GM19043 (cell line): ENCODE results near the gene DISP2.

Source experiments
- ATAC-seq: cut with Tn5 transposase; IDR thresholded peaks from one replicate; pipeline ENCODE4 v1.9.1; 2021; ENCODE audit warnings: low read depth; ENCODE audit not compliant: unreplicated experiment

Gene DISP2, protein sequence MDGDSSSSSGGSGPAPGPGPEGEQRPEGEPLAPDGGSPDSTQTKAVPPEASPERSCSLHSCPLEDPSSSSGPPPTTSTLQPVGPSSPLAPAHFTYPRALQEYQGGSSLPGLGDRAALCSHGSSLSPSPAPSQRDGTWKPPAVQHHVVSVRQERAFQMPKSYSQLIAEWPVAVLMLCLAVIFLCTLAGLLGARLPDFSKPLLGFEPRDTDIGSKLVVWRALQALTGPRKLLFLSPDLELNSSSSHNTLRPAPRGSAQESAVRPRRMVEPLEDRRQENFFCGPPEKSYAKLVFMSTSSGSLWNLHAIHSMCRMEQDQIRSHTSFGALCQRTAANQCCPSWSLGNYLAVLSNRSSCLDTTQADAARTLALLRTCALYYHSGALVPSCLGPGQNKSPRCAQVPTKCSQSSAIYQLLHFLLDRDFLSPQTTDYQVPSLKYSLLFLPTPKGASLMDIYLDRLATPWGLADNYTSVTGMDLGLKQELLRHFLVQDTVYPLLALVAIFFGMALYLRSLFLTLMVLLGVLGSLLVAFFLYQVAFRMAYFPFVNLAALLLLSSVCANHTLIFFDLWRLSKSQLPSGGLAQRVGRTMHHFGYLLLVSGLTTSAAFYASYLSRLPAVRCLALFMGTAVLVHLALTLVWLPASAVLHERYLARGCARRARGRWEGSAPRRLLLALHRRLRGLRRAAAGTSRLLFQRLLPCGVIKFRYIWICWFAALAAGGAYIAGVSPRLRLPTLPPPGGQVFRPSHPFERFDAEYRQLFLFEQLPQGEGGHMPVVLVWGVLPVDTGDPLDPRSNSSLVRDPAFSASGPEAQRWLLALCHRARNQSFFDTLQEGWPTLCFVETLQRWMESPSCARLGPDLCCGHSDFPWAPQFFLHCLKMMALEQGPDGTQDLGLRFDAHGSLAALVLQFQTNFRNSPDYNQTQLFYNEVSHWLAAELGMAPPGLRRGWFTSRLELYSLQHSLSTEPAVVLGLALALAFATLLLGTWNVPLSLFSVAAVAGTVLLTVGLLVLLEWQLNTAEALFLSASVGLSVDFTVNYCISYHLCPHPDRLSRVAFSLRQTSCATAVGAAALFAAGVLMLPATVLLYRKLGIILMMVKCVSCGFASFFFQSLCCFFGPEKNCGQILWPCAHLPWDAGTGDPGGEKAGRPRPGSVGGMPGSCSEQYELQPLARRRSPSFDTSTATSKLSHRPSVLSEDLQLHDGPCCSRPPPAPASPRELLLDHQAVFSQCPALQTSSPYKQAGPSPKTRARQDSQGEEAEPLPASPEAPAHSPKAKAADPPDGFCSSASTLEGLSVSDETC (N-terminal part only)

DNA sequence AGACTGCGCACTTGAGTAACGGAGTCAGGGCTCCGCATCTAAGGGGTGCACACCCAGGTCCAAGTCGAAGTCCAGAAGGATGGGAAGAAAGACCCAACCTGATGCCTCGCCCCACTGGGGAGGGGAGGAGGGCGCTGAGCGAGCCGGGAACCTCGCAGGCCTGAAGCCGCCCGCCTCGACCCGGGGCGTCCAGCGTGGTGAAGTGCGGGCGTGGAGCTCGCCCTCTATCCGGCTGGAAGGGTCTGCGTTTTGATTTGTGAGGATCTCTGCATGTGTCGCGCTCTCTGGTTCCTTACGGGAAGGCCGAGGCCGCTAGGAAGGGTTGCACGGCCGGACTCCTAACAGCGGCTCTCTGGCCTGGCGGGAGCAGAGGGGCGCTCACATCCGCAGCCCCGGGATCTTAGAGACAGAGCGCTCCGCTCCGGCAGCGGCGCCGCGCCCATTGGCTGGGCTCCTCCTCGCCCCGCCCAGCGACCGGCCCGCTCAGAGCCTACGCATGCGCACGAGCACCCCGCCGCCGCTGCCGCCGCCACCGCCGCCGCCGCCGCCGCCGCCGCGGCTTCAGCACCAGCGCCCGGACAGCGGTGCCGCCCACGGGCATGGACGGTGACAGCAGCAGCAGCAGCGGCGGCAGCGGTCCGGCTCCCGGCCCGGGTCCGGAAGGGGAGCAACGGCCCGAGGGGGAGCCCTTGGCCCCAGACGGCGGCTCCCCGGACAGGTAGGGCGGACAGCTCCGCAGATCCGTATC is at the start of gene DISP2:
DISP2 (plus strand) TSS at position 497 of the 748 bp plus-strand sequence; CDS start at position 600, 103 bp downstream.
- ATAC-seq = no peak

DNA sequence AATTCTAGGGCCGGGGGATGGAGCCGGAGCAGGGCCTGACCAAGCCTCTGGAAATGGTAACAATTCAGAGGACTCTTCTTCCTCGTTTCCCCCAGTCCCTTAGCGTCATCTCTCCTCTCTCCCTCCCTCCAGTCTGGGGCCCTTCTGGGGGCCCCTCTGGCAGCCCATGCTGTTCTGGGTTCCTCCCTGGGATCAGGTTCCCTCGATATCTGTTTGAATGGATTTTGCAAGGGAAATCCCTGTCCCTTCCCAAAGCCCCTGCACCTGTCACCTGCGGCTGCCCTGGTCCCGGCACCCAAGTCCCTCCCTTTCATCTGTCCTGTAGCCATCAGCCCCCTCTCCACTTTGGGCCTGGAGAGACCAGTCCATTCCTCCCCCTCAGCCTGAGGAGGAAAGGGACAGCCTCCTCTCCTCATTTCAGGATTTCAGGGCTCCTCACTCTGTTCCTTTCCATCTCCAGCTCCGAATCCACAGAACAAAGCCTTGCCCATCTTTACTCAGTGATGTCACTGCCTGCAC is 48.6 kb upstream of the DISP2 start:
- no peak for ATAC-seq

DNA sequence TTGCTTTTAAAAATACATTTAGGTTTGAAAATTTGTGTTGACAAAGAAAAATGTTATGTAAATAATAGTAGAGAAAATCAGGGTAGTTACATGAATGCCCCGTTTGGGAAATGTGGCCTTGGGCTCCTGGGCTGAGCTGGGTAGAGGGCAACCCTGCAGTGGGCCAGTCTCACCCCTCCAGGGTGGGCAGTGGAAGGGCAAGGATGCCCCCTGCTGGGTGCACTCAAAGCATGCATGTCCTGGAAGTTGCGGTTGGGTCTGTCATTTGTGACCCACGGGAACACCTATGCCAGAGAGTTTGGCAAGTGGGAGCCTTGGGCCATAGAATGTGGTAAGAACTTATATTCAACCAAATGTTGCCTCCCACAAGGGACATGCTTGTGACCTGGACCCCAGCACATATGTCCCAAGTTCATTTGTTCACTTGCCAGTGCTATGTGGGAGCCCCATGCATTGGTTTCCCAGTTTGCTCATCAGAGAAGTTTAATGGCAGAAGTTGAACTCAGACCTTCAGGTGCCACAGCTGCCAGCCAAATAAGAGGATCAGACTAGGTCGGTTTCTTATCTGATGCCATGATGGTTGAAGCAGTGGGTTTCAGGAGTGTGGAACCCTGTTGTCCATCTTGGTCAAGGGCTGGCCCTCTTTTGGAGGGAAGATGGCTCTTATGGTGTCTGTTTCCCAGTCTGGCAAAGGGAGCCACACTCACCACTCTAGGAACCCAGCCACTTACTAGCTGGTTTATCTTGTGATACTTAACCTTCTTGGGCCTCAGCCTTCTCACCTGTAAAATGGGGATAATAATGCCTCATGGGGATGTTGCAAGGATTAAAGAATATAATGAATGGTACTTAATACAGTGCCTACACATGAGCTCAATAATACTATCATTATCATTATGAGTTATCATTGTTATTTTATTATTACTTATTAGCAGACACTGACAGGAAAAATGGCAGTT is 47.7 kb upstream of the DISP2 start:
- ATAC-seq = no peak

DNA sequence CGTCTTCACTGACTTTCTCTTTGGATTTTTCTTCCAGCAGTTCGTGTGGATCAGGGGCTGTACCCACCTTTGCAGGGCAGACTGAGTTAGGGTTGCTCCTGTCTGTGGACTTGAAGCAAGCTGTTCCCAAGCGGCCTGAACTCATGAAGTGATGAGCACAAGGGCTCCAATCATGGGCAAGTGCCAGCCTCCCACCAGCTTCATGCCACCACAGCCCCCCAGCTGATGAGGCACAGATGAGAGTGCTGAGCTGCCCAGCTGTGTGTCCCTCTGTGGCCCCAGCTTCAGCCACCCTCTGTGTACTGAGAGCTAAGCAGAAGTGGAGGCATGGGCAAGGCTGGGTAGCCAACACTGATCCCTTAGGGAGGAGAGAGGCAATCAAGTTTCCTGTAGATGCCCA is 47.0 kb upstream of the DISP2 start:
- no peak for ATAC-seq

DNA sequence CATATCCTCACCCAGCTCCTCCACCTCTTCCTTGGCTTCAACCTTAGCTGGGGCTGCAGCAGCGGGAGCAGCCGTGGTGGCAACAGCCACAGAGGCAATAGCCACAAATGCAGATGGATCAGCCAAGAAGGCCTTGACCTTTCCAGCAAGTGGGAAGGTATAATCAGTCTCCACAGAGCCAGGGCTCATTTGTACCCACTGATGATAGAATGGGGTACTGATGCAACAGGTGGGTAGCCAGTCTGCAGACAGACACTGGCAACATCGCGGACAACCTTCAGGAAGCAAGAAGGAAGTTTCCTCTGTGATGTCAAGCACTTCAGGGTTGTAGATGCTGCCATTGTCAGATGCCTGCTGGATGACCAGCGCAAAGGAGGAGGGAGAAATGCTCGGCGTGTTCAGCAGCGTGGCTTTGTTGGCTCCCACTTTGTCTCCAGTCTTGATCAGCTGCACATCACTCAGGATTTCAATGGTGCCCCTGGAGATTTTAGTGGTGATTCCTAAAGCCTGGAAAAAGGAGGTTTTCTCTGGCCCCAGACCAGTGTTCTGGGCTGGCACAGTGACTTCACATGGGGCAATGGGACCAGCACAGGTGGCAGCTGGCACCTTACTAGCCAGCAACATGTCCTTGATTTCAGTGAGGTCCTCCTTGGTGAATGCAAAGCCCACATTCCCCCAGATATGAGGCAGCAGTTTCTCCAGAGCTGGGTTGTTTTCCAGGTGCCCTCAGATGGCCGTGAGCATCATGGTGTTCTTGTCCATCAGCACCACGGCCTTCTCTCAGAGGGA is 45.5 kb upstream of the DISP2 start:
- no peak for ATAC-seq

DNA sequence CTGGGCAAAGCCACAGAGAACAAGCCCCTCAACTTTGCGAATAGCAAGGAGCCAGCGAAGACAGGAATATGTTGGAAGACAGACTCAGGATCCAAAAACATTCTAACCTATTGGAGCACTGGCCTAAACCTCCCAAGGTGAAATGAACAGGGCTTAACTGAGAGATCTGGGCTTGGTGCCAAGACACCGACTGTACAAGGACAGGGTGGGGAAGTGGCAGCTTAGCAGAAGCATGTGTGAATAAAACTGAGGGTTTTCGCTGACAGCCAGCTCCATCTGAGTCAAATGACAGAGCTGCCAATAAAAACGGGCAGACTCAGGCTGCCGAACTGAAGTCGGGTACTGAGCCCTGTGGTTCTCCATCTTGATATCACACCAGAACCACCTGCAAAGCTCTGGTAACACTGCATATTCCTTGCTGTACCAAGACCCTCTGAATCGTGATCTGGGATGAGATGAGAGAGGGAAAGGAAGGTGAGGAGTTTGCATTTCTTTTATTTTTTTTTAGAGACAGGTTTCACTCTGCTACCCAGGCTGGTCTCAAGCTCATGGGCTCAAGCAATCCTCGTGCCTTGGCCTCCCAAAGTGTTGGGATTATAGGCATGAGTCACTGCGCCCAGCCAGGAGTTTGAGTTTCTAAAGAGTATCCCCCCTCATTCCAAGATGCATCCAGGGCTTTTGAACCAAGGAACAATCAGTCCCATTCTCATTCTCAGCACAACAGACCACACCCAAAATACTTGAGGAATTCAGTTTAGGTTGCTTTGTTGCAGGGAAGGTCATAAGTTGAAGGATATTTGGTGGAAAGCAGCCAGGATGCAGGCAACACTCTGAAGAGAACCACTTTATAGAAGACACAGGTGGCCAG is 44.3 kb upstream of the DISP2 start:
- ATAC-seq = no peak

DNA sequence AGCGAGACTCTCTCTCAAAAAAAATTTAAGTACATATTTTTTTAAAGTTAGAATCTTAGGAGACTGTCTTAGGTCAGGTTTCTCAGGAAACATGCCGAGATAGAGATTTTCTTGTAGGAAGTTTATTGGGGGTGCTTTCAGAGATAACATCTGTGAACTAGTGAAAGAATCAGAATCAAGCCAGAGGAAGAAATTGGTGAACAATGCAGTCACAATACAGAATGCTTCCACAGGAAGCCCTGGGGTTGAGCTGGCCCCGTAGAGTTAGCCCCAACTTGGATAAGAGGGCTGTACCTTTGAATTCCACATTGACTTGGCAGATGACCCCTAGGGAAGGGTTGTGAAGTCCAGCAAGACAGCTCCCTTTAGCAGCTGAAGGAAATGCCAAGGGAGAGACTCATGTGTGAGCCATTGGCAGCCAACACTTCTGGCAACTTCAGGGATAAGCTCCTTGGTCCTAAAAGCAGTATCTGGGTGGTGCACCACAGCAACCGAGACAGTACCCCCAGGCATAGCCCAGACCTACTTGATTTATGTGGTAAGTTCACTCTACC is 43.2 kb upstream of the DISP2 start:
- ATAC-seq = no peak

DNA sequence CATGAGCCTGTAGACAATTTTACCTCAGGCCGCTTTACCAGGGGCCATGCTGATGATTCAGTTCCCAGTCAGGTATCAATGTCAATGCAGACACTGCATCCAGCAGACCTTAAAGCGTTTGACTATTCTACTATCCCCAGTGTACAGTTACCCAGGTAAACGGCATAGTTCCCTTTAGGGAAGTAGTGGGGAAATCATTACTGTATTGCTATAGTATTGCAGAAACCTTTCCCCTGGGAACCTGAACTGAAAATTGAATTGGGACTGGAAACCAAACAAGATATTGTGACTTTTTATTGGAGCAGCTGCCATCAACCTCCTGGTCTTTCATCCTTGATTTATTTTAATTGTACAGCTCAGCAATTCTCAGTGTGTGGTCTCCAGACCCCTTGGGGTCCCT is 41.1 kb upstream of the DISP2 start:
- no peak for ATAC-seq

DNA sequence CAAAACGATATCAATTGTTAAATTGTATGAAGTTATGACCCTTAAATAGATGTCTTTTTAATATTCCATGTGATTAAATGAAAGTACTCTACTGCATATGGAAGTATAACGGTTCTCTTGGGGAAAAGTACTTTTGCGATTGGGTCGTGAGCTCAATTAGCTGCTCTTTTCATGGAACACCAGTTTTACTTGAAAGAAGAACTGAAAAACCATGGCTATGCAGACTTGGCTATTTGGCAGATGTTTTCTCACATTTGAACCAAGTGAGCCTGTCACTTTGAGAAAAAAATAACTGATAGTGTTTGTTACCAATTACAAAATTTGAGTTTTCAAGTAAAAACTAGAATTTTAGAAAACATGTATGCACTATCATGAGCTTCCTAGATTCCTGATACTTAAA is 40.4 kb upstream of the DISP2 start:
- ATAC-seq = no peak

DNA sequence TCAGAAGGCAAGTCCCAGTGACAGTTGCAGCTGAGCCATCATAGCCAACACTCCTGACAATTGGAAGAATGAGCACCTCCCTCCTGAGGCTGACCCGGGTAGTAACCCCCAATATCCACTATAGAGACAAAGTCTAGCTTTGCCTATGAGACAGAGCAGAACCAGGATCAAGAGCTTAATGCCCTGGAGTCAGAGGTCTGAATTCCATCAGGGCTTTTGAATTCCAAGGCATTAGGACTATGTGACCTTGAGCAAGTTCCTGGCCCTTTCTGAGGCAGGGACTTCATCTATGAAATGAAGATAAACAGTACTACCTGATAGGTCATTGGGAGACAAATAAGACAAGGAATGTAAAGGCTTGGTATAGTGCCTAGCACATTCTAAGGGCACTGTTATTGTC is 37.6 kb upstream of the DISP2 start:
- ATAC-seq = no peak

DNA sequence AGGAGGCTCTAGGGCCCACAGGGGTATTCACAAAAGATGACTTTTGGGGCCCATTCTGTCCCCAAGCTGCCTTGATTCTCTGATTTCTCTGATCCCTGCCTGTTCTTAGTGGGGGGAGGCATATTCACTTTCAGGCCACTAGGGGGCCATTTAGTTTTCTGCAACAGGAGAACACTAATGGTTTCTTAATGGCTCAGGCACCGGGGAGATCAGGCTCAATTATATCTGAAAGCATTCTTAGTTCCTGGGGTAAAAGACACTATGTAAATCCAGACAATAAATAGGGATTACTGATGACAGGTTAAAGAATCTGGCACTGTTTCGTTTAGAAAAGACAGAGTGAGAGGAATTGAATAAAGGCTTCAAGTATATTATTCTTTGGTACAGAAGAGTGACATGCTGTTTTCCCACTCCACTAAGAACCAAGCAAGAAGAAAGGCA is 37.1 kb upstream of the DISP2 start:
- ATAC-seq = no peak

DNA sequence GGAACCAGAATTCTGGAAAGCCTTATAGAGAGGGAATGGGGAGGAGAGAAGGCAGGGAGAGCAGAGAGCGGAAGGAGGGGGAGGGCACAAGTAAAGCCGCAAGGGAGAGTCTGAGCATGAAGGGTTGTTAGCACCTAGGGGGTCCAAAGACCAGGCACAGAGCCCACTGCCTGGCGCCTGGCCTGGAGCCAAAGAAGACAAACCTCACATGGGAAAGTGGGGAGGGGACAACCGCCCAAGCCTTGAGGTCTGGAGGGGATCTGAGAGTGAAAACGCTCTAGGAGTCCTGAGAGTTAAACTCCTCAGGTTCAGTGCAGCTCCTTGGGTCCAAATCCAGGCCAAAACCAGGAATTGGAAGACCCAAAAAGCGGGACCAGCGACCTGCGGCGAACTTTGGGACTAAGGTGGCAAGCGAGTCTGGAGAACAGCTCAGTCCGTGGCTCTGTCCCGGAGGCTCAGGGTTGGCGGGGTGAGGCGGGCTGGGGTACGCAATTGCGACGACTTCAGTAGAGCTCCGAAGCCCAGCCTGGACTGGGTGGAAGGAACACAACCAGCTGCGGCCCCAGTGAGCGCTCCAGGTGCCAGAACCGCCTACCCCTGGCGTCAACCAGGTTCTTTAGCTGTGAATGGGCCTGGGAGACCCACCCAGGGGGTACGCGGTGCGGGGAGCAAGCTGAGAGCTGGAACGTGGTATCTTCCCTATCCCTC is 35.3 kb upstream of the DISP2 start:
- ATAC-seq = no peak

DNA sequence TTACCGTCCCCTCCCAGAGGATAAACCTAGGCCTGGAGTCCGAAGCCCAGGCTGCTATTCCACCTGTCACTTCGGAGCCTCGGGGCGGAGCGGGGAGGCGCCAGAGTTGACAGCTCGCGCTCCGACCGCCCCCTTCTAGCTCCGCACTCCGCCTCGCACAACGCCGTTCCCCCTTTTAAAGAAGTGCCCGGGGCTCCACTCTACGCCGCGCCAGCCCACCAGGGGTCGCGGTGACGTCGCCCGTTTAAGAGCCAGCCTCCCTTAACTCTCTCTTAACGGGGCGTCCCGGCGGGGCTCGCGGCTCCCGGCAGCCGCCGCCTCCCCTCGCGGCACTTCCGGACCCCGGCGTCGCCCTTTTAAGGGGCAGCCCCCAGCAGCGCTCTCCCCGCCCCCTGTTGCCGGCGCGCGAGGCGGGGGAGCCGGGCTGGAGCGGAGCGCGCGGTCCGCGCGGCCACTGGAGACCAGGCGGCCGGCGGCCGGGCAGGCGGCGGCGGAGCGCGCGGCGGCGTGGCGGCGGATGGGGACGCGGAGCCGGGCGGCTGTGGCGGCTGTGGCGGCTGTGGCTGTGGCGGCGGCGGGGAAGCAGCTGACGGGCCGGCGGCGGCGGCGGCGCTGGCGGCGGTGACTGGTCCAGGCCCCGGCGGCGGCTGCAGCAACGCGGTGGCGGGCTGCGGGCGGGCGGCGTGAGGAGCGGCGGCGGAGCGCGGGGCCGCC is 34.6 kb upstream of the DISP2 start, which contains the start of gene INAFM2:
INAFM2 (plus strand) TSS at position 454 of the 714 bp plus-strand sequence. CDS start 364 bp downstream, outside the sequence.
- peak; percentile 86 for ATAC-seq

DNA sequence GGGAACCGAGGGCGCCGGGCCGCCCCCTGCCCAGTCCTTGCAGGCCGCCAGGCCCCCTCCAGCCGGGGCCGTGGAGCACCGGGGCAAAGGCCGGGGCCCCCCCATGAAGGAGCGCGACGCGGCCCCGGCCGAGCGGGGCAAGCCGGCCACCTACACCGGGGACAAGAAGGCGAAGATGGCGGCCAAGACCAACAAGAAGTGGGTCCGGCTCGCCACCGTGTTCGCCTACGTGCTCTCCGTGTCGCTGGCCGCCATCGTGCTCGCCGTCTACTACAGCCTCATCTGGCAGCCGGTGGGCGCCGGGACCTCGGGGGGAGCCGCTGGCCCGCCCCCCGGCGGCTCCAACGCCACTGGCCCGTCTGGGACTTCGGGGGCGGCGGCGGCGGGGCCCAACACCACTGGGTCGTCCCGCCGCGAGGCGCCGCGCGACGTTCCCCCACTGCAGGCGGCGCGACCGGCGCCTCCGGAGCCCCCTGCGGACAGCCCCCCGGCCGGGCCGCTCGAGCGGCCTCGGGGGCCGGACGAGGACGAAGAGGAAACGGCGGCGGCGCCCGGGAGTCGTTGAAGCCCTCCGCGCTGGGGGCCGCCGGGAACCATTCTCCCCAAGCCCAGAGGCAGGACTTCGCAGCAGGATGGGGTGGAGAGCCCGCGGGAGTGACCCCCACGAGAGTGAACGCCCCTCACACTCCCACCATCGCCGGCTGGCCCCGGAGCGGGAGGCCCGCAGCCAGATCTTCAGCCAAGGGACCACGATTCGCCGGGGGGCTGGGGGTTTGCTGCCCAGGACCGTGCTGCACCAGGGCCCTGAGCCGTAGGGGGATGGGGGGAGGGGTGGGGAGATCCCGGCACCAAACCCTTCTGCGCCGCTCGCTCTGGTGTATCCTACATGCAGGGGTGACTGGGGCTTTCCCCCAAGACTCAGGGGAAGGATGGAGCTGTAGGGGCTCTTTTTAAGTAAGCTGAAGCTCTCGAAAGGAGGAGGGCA is 33.8 kb upstream of the DISP2 start:
- no peak for ATAC-seq
